H1 (cell line): ENCODE results near the gene FDXACB1. TPM values are rescaled to one million over a fixed set of nuclear protein-coding genes. Genes with fewer than 3 reads are reported as not detected.

Experiments used
- CTCF ChIA-PET: fragments of 300-600 bp; sonication (Branson Sonifier 250); formaldehyde crosslinking; loops from one replicate; lab custom pipeline; 2021; ENCODE audit not compliant: partially characterized antibody; lab: Charles Lee
- POLR2A ChIA-PET: fragments of 300-600 bp; sonication (Branson Sonifier 250); formaldehyde crosslinking; loops from one replicate; lab custom pipeline; 2021; ENCODE audit warnings: inconsistent platforms; ENCODE audit not compliant: partially characterized antibody; lab: Charles Lee
- DNase-seq, 2 experiments: peaks; one replicate each; pipeline versions ENCODE4 v3.0.0 to v3.0.0-alpha.2; 2010 to 2022; ENCODE audit warnings: low spot score in 2 of 2, low read depth in 1 of 2, mixed read lengths in 1 of 2
- FAIRE-seq: peaks from 2 replicates; lab custom pipeline; 2011; peaks lifted over from hg19 to GRCh38; lab: Jason Lieb, UNC
- H2AFZ ChIP-seq: 2 replicates; pipeline ENCODE4 v1.8.1; 2012; ENCODE audit warnings: low read length, inconsistent platforms
- H2AK5ac ChIP-seq: 2 replicates; pipeline ENCODE4 v1.6.1; 2013; ENCODE audit warnings: low read depth, low read length
- H2BK120ac ChIP-seq: replicated peaks from 2 replicates; pipeline ENCODE3; 2013; ENCODE audit warnings: low read depth, low read length, inconsistent platforms
- H2BK12ac ChIP-seq: 2 replicates; pipeline ENCODE4 v1.6.1; 2013; ENCODE audit warnings: low read depth, low read length
- H2BK15ac ChIP-seq: 2 replicates; pipeline ENCODE4 v1.6.1; 2013; ENCODE audit warnings: low read length
- H2BK20ac ChIP-seq: 2 replicates; pipeline ENCODE4 v1.6.1; 2013; ENCODE audit warnings: low read length
- H2BK5ac ChIP-seq: 2 replicates; pipeline ENCODE4 v1.6.1; 2013; ENCODE audit warnings: low read depth, low read length
- H3K14ac ChIP-seq: 2 replicates; pipeline ENCODE4 v1.6.1; 2013; ENCODE audit warnings: inconsistent platforms; ENCODE audit not compliant: insufficient read length
- H3K18ac ChIP-seq: 2 replicates; pipeline ENCODE4 v1.6.1; 2013; ENCODE audit warnings: low read length; ENCODE audit errors: extremely low read depth
- H3K23ac ChIP-seq: 2 replicates; pipeline ENCODE4 v1.6.1; 2013; ENCODE audit warnings: inconsistent platforms; ENCODE audit not compliant: insufficient read length
- H3K23me2 ChIP-seq: 2 replicates; pipeline ENCODE4 v1.6.1; 2013; ENCODE audit warnings: low read depth, low read length
- H3K27ac ChIP-seq: 2 replicates; pipeline ENCODE4 v1.6.1; 2011; ENCODE audit warnings: low read depth, low read length, inconsistent platforms
- H3K27me3 ChIP-seq, 4 experiments: replicated peaks in 1 of 4; 1 replicate in 1 of 4; 2 replicates in 3 of 4; pipeline versions ENCODE4 v1.6.1 to v1.8.1; 2011 to 2013; ENCODE audit warnings: low read length in 3 of 4, mild to moderate bottlenecking in 3 of 4, inconsistent platforms in 2 of 4, mixed read lengths in 2 of 4, moderate library complexity in 1 of 4; ENCODE audit not compliant: control insufficient read depth in 3 of 4, insufficient read depth in 3 of 4; ENCODE audit errors: extremely low read depth in 1 of 4
- H3K36me3 ChIP-seq, 4 experiments: 2 replicates each; pipeline versions ENCODE4 v1.6.1 to v1.8.1; 2011 to 2013; ENCODE audit warnings: mild to moderate bottlenecking in 4 of 4, low read length in 3 of 4, moderate library complexity in 2 of 4, control low read depth in 1 of 4, inconsistent platforms in 1 of 4; ENCODE audit not compliant: insufficient read depth in 4 of 4, control insufficient read depth in 2 of 4
- H3K4ac ChIP-seq: replicated peaks from 2 replicates; pipeline ENCODE3; 2013; ENCODE audit warnings: low read length, low read depth, mixed read lengths, inconsistent platforms; ENCODE audit not compliant: insufficient read length
- H3K4me1 ChIP-seq, 4 experiments: replicated peaks in 1 of 4; 1 replicate in 1 of 4; 2 replicates in 3 of 4; pipeline versions ENCODE4 v1.6.1 to v1.8.1; 2011 to 2013; ENCODE audit warnings: low read length in 3 of 4, inconsistent platforms in 2 of 4, mixed read lengths in 1 of 4; ENCODE audit not compliant: insufficient read depth in 4 of 4, control insufficient read depth in 3 of 4
- H3K4me2 ChIP-seq, 2 experiments: 2 replicates each; pipeline versions ENCODE4 v1.6.1 to v1.8.1; 2011 to 2013; ENCODE audit warnings: low read depth in 2 of 2, low read length in 2 of 2, control low read depth in 1 of 2, inconsistent platforms in 1 of 2, mild to moderate bottlenecking in 1 of 2; ENCODE audit not compliant: insufficient read depth in 1 of 2
- H3K4me3 ChIP-seq, 4 experiments: fragments of 200-600, 300-600 bp in 1 of 4; sonication (generic), shearing (Covaris generic), sonication (Bioruptor Twin) in 1 of 4; 2 replicates each; pipeline versions ENCODE4 v1.5.1 to v1.8.1; 2011 to 2016; ENCODE audit warnings: low read length in 4 of 4, low read depth in 3 of 4, control low read depth in 2 of 4, inconsistent platforms in 2 of 4, mild to moderate bottlenecking in 2 of 4, mixed read lengths in 1 of 4, moderate library complexity in 1 of 4; ENCODE audit not compliant: insufficient read depth in 2 of 4; ENCODE audit errors: extremely low read depth in 1 of 4
- H3K56ac ChIP-seq: replicated peaks from 2 replicates; pipeline ENCODE3; 2013; ENCODE audit warnings: low read depth, mild to moderate bottlenecking, mixed read lengths, low read length, inconsistent platforms; ENCODE audit not compliant: insufficient read length
- H3K79me1 ChIP-seq: 2 replicates; pipeline ENCODE4 v1.6.1; 2013; ENCODE audit warnings: low read depth, low read length, control low read depth
- H3K79me2 ChIP-seq, 2 experiments: 2 replicates each; pipeline versions ENCODE4 v1.6.1 to v1.8.1; 2012 to 2013; ENCODE audit warnings: low read length in 2 of 2, mild to moderate bottlenecking in 2 of 2, inconsistent platforms in 1 of 2; ENCODE audit not compliant: insufficient read depth in 2 of 2, control insufficient read depth in 1 of 2
- H3K9ac ChIP-seq, 4 experiments: replicated peaks in 1 of 4; 1 replicate in 1 of 4; 2 replicates in 3 of 4; pipeline versions ENCODE4 v1.6.1 to v1.8.1; 2011 to 2013; ENCODE audit warnings: low read depth in 3 of 4, low read length in 3 of 4, control low read depth in 2 of 4, mild to moderate bottlenecking in 2 of 4, moderate library complexity in 2 of 4, inconsistent platforms in 1 of 4; ENCODE audit errors: extremely low read depth in 1 of 4
- H3K9me3 ChIP-seq, 2 experiments: 2 replicates each; pipeline versions ENCODE4 v1.6.1 to v1.8.1; 2012 to 2013; ENCODE audit warnings: mild to moderate bottlenecking in 2 of 2, moderate library complexity in 2 of 2, control low read depth in 1 of 2, inconsistent platforms in 1 of 2, low read depth in 1 of 2, low read length in 1 of 2, mixed read lengths in 1 of 2; ENCODE audit not compliant: insufficient read depth in 2 of 2
- H4K20me1 ChIP-seq, 2 experiments: replicated peaks in 1 of 2; 2 replicates each; pipeline versions ENCODE3 to v1.8.1; 2011 to 2013; ENCODE audit warnings: inconsistent platforms in 2 of 2, low read length in 2 of 2, mild to moderate bottlenecking in 1 of 2; ENCODE audit not compliant: insufficient read depth in 2 of 2, control insufficient read depth in 1 of 2
- H4K5ac ChIP-seq: 2 replicates; pipeline ENCODE4 v1.6.1; 2013; ENCODE audit warnings: low read length, low read depth, mixed read lengths, inconsistent platforms; ENCODE audit not compliant: insufficient read length
- H4K8ac ChIP-seq: 2 replicates; pipeline ENCODE4 v1.8.0; 2013; ENCODE audit warnings: mild to moderate bottlenecking, moderate library complexity, low read length, inconsistent platforms; ENCODE audit not compliant: insufficient read depth; ENCODE audit errors: extremely low read depth
- H4K91ac ChIP-seq: replicated peaks from 2 replicates; pipeline ENCODE3; 2013; ENCODE audit warnings: low read length, mixed read lengths, inconsistent platforms; ENCODE audit not compliant: insufficient read length
- JUN ChIP-seq: IDR thresholded peaks from 2 replicates; pipeline ENCODE4 v1.6.1; 2011; ENCODE audit warnings: low read depth, mild to moderate bottlenecking, improper control_type of control experiment, low read length
- PHF8 ChIP-seq: fragments of 200-600 bp; sonication (generic); conservative IDR thresholded peaks from 2 replicates; pipeline ENCODE4 v1.7.1; 2012; ENCODE audit warnings: low read depth, mild to moderate bottlenecking, inconsistent platforms, low read length, moderate library complexity
- USF2 ChIP-seq: IDR thresholded peaks from 2 replicates; pipeline ENCODE4 v1.6.1; 2011; ENCODE audit warnings: low read length, improper control_type of control experiment
- WGBS, 2 experiments: shearing (Covaris generic) in 1 of 2; methylation state at CpG; one replicate each; pipeline versions ENCODE4 v1.1.6 to v1.1.7; 2013 to 2015; ENCODE audit warnings: low lambda C conversion rate in 2 of 2, mixed read lengths in 2 of 2, inconsistent platforms in 1 of 2, low coverage in 1 of 2, missing lambda C conversion rate in 1 of 2; ENCODE audit not compliant: insufficient replicate concordance in 2 of 2, insufficient coverage in 1 of 2, insufficient read length in 1 of 2; ENCODE audit errors: extremely low coverage in 1 of 2, missing lambda C conversion rate in 1 of 2; 5-methylcytosine and 5-hydroxymethylcytosine counted together
- polyA plus RNA-seq, 7 experiments: library from polyadenylated mRNA; depleted of rRNA in 3 of 7; stranded (reverse) in 5 of 7; unstranded in 2 of 7; fragments of >200 nt in 5 of 7; fragments of 200-250 nt in 2 of 7; gene quantifications; 1 replicate in 5 of 7; 2 replicates in 1 of 7; 4 replicates in 1 of 7; pipeline versions ENCODE4 v1.2.1 to v1.2.3, GENCODE V29; 2011 to 2013; ENCODE audit warnings: missing spikeins in 2 of 7, mixed read lengths in 2 of 7
- total RNA-seq: library from RNA; stranded (reverse); fragmentation: NEBNext Ultra II Directional; extraction: Animal tissue kit (Norgen Biotek cat#: 25700); gene quantifications from 2 replicates; pipeline ENCODE4 v1.2.1, GENCODE V29; 2021

Gene FDXACB1
- total and polyA plus RNA-seq, 2 of the 8 experiments (the other 6 are each of a cell fraction or from before 2014, with no cell fraction given): 1.4 to 2.3 TPM

GRCh38 chr11:111860257-111860656 lies 18.7 kb downstream of the FDXACB1 start:
- H2BK15ac ChIP-seq: no peak overlapping the region
- H2BK12ac ChIP-seq: no peak overlapping the region
- no peak overlapping the region for H4K91ac ChIP-seq
- H3K56ac ChIP-seq: no peak overlapping the region
- H4K5ac ChIP-seq: no peak overlapping the region
- FAIRE-seq (no peak), DNase-seq (no peak)
- H3K79me1 ChIP-seq: no peaks in the 10 kb centered on the region
- no peak overlapping the region for H3K14ac ChIP-seq
- H3K4me1 ChIP-seq: no peaks in the 10 kb centered on the region
- no peak for TF ChIP-seq PHF8
- no peak for TF ChIP-seq USF2
- no peak for TF ChIP-seq JUN
- no peak overlapping the region for H4K8ac ChIP-seq
- H2BK120ac ChIP-seq: no peak overlapping the region
- H4K20me1 ChIP-seq: no peaks in the 10 kb centered on the region
- H3K23me2 ChIP-seq: no peaks in the 10 kb centered on the region
- H3K79me2 ChIP-seq: no peaks in the 10 kb centered on the region
- H3K4ac ChIP-seq: no peak overlapping the region
- no peak overlapping the region for H3K27ac ChIP-seq
- H2AK5ac ChIP-seq: no peak overlapping the region
- peaks cover 0 to 13% (median 0%) of the 10 kb centered on the region in 4 experiments; a peak in 2 of 8 replicates for H3K36me3 ChIP-seq
- H2BK20ac ChIP-seq: no peak overlapping the region
- no peak overlapping the region for H3K4me3 ChIP-seq
- no peak overlapping the region for H3K23ac ChIP-seq
- H3K9me3 ChIP-seq: no peaks in the 10 kb centered on the region
- POLR2A ChIA-PET: no interaction called here
- H3K27me3 ChIP-seq: no peaks in the 10 kb centered on the region
- H3K18ac ChIP-seq: no peak overlapping the region
- CTCF ChIA-PET: interaction anchor here (1.5 to 1.7 kb wide), 2 partner anchors 11 to 17 kb away, joined by 3 to 7 read pairs; partner anchors contain the start of gene ALG9
- no peak overlapping the region for H3K9ac ChIP-seq
- H2AFZ ChIP-seq: no peak overlapping the region
- H3K4me2 ChIP-seq: no peak overlapping the region
- no peak overlapping the region for H2BK5ac ChIP-seq
- whole genome bisulfite sequencing, 2 experiments: 90% methylated on average over 3 of the region's 3 CpGs; no CpG with 5 or more reads in 1 of the 2 experiments
